GM18868 (cell line): ENCODE results near the gene PLPP2.
"Not testable (repeated sequence)": the region's sequence is repeated elsewhere in the genome, so short reads cannot be mapped to it uniquely, and the experiment has no call there.

Source experiments
- ATAC-seq: cut with Tn5 transposase; IDR thresholded peaks from one replicate; pipeline ENCODE4 v1.9.1; 2021; ENCODE audit warnings: mild to moderate bottlenecking, moderate library complexity; ENCODE audit not compliant: unreplicated experiment

The PLPP2 gene

GRCh38 chr19:275000-275399, 16.2 kb downstream of the PLPP2 start:
- ATAC-seq = no peak

GRCh38 chr19:273393-273792, 17.8 kb downstream of the PLPP2 start:
- no peak for ATAC-seq

- ATAC-seq = no peak
These were observed 19.3 kb downstream of the PLPP2 start for GRCh38 chr19:271856-272255.

- not testable (repeated sequence) for ATAC-seq
These were observed 20.4 kb downstream of the PLPP2 start for GRCh38 chr19:270766-271318.

GRCh38 chr19:269241-269640, 22.0 kb downstream of the PLPP2 start:
- no peak for ATAC-seq

DNA sequence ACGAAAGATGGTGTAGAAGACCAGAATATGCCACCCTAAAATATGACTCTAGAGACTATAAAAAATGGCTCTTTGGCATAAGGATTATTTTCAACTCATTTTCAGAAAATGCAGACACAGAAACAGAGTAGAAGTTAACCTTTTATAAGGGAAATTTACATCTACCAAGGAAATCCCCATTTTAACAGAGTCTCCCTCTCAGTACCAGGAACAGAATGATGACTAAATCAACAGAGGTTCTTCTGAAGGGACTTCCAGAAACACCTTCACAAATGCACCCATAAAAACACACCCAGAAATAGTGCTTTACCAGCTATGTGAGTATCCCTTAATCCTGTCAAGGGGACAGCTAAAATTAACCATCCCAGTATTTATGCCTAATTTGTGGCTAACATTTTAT, 29.1 kb downstream of the PLPP2 start:
- no peak for ATAC-seq

DNA sequence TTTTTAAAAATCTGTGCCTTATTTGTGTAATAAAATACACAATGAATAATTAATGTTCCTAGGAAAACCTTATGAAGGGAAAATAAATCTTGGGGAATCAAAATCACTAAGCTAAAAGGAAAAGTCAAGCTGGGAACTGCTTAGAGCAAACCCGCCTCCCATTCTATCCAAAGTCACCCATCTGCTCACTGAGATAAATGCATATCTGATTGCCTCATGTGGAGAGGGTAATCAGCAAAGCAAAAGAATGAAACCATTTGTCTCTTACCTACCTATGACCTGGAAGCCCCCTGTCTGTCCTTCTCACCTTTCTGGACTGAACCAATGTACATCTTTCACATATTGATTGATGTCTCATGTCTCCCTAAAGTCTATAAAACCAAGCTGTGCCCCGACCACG, 34.4 kb downstream of the PLPP2 start:
- ATAC-seq = not testable (repeated sequence)

DNA sequence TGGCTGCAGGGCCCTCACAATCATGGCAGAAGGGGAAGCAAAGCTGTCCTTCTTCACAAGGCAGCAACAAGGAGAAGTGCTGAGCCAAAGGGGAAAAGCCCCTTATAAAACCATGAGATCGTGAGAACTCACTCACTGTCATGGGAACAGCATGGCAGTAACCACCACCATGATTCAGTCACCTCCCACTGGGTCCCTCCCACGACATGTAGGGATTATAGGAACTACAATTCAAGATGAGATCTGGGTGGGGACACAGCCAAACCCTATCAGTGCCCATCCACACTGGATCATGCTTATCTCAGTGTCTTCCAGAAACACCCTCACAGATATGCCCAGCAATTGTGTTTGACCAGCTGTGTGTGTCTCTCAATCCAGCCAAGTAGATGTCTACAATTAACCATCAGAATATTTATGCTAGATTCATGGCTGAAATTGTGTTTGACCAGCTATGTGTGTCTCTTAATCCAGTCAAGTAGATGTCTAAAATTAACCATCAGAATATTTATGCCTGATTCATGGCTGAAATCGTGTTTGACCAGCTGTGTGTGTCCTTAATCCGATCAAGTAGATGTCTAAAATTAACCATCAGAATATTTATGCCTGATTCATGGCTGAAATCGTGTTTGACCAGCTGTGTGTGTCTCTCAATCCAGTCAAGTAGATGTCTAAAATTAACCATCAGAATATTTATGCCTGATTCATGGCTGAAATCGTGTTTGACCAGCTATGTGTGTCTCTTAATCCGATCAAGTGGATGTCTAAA, 38.6 kb downstream of the PLPP2 start:
- not testable (repeated sequence) for ATAC-seq

DNA sequence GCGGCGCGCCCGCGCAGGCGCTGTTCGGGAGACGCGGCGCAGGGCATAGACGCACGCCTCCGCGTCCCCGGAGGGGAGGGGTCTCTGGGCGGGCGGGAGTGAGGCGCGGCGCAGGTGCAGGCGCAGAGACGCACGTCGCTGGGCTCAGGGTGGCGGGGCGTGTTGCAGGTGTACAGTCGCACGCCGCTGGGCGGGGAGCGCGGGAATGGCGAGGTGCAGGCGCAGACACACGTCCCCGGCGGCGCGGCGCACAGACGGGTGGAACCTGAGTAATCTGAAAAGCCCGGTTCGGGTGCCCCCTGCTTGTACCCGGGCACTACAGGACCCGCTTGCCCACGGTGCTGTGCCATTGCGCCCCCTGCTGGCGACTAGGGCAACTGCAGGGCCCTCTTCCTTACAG, 44.7 kb downstream of the PLPP2 start:
- no peak for ATAC-seq

- ATAC-seq = not testable (repeated sequence)
These were observed 45.3 kb downstream of the PLPP2 start for GRCh38 chr19:245900-246299.

GRCh38 chr19:245457-245856, 45.7 kb downstream of the PLPP2 start:
- no peak for ATAC-seq
